GM23338 (cell line): Measurements from ENCODE around the gene DIPK1A. TPM values are rescaled to one million over a fixed set of nuclear protein-coding genes. Genes with fewer than 3 reads are reported as not detected.
A peak's percentile ranks its signal among the peaks of the same experiment; 100 is the strongest.

Experiments used
- ATAC-seq: fragments of 200-7000 bp; cut with Tn5 transposase; 3 replicates; pipeline ENCODE4 v1.9.1; 2020
- DNase-seq: peaks from one replicate; pipeline ENCODE4 v3.0.0-alpha.2; 2015; ENCODE audit warnings: low spot score
- H2AFZ ChIP-seq: fragments of 200-600 bp; sonication (generic); 2 replicates; pipeline ENCODE4 v1.8.0; 2016; ENCODE audit warnings: antibody characterized with exemption, mild to moderate bottlenecking, moderate library complexity
- H3F3A ChIP-seq: fragments of 200-600 bp; sonication (generic); replicated peaks from 2 replicates; pipeline ENCODE4 v1.8.0; 2017; ENCODE audit warnings: antibody characterized with exemption, mixed run types, low read depth
- H3K27ac ChIP-seq: fragments of 200-600 bp; sonication (generic); 2 replicates; pipeline ENCODE4 v1.6.1; 2016; ENCODE audit warnings: low read depth
- H3K27me3 ChIP-seq: fragments of 200-600 bp; sonication (generic); 2 replicates; pipeline ENCODE4 v1.8.0; 2016; ENCODE audit warnings: mild to moderate bottlenecking, mixed run types, moderate library complexity; ENCODE audit not compliant: insufficient read depth
- H3K36me3 ChIP-seq: fragments of 200-600 bp; sonication (generic); 2 replicates; pipeline ENCODE4 v1.8.0; 2016; ENCODE audit warnings: mild to moderate bottlenecking; ENCODE audit not compliant: insufficient read depth
- H3K4me1 ChIP-seq: fragments of 200-600 bp; sonication (generic); 2 replicates; pipeline ENCODE4 v1.8.0; 2016; ENCODE audit warnings: mild to moderate bottlenecking, moderate library complexity; ENCODE audit not compliant: insufficient read depth
- H3K4me2 ChIP-seq: fragments of 200-600 bp; sonication (generic); 2 replicates; pipeline ENCODE4 v1.7.1; 2017; ENCODE audit warnings: mixed run types
- H3K4me3 ChIP-seq: fragments of 200-600 bp; sonication (generic); 2 replicates; pipeline ENCODE4 v1.6.1; 2016; ENCODE audit warnings: mixed run types
- H3K79me2 ChIP-seq: fragments of 200-600 bp; sonication (generic); replicated peaks from 2 replicates; pipeline ENCODE4 v1.8.0; 2017; ENCODE audit warnings: mild to moderate bottlenecking; ENCODE audit not compliant: insufficient read depth
- H3K9me2 ChIP-seq: fragments of 200-600 bp; sonication (generic); 2 replicates; pipeline ENCODE4 v1.8.0; 2017; ENCODE audit not compliant: insufficient read depth
- H4K20me1 ChIP-seq: fragments of 200-600 bp; sonication (generic); replicated peaks from 2 replicates; pipeline ENCODE4 v1.8.0; 2017; ENCODE audit warnings: mild to moderate bottlenecking; ENCODE audit not compliant: insufficient read depth
- H3K27ac Mint-ChIP-seq: 2 replicates; pipeline ENCODE4 v1.8.0; 2020; ENCODE audit warnings: inconsistent platforms, mild to moderate bottlenecking, moderate library complexity, mixed read lengths
- H3K27me3 Mint-ChIP-seq: 3 replicates; pipeline ENCODE4 v1.8.0; 2022; ENCODE audit warnings: low read depth, mild to moderate bottlenecking, moderate library complexity, mixed read lengths, inconsistent platforms; ENCODE audit not compliant: insufficient read depth, poor library complexity
- H3K36me3 Mint-ChIP-seq: 3 replicates; pipeline ENCODE4 v1.8.0; 2021; ENCODE audit warnings: low read depth, mild to moderate bottlenecking, inconsistent platforms, moderate library complexity, mixed read lengths
- H3K4me1 Mint-ChIP-seq: 3 replicates; pipeline ENCODE4 v1.8.0; 2020; ENCODE audit warnings: mild to moderate bottlenecking, inconsistent platforms, mixed read lengths
- H3K4me3 Mint-ChIP-seq: 3 replicates; pipeline ENCODE4 v1.8.0; 2021; ENCODE audit warnings: moderate library complexity, mild to moderate bottlenecking, inconsistent platforms, mixed read lengths
- H3K9me3 Mint-ChIP-seq: 3 replicates; pipeline ENCODE4 v1.8.0; 2020; ENCODE audit warnings: moderate library complexity, mild to moderate bottlenecking, inconsistent platforms, mixed read lengths
- EZH2 ChIP-seq: fragments of 200-600 bp; sonication (generic); IDR thresholded peaks from one replicate; pipeline ENCODE4 v1.8.0; 2017; ENCODE audit warnings: antibody characterized with exemption, mild to moderate bottlenecking, low read depth; ENCODE audit not compliant: unreplicated experiment
- EZH2phosphoT487 ChIP-seq: fragments of 200-600 bp; sonication (generic); IDR thresholded peaks from one replicate; pipeline ENCODE4 v1.8.1; 2018; ENCODE audit warnings: antibody characterized with exemption; ENCODE audit not compliant: unreplicated experiment
- JUNB ChIP-seq: IDR thresholded peaks from one replicate; pipeline ENCODE4 v1.6.1; 2016; ENCODE audit warnings: antibody characterized with exemption; ENCODE audit not compliant: unreplicated experiment
- STAT1 ChIP-seq: IDR thresholded peaks from one replicate; pipeline ENCODE4 v1.6.1; 2016; ENCODE audit warnings: antibody characterized with exemption; ENCODE audit not compliant: unreplicated experiment
- polyA plus RNA-seq: library from polyadenylated mRNA; unstranded; fragments of >200 nt; fragmentation: Nextera tagmentation; extraction: Ambion mirVana; gene quantifications from 2 replicates; pipeline ENCODE4 v1.2.1, GENCODE V29; 2016
- total RNA-seq: library from RNA; depleted of rRNA; stranded (reverse); fragments of >200 nt; shearing (Covaris generic); gene quantifications from 2 replicates; pipeline ENCODE4 v1.2.3, GENCODE V29; 2014
- TF ChIP-seq, protein P1 (sequence below), 2 experiments: fragments of 200-600 bp in 1 of 2; sonication (generic) in 1 of 2; conservative IDR thresholded peaks; 2 replicates each; pipeline versions ENCODE4 v1.5.1 to v1.6.1; 2016 to 2017; ENCODE audit warnings: antibody characterized with exemption in 2 of 2, low read depth in 2 of 2, mild to moderate bottlenecking in 2 of 2, moderate library complexity in 1 of 2
- TF ChIP-seq, protein P2 (sequence below): IDR thresholded peaks from 2 replicates; pipeline ENCODE4 v1.6.1; 2016; ENCODE audit warnings: antibody characterized with exemption
- TF ChIP-seq, protein P3 (sequence below): fragments of 250-450 bp; sonication (Bioruptor Pico); IDR thresholded peaks from 2 replicates; pipeline ENCODE4 v1.5.0; 2020; ENCODE audit warnings: mild to moderate bottlenecking, moderate library complexity

DIPK1A gene
- total and polyA plus RNA-seq, 2 experiments from 2014 or later: 4.8 to 6.1 TPM

DNA sequence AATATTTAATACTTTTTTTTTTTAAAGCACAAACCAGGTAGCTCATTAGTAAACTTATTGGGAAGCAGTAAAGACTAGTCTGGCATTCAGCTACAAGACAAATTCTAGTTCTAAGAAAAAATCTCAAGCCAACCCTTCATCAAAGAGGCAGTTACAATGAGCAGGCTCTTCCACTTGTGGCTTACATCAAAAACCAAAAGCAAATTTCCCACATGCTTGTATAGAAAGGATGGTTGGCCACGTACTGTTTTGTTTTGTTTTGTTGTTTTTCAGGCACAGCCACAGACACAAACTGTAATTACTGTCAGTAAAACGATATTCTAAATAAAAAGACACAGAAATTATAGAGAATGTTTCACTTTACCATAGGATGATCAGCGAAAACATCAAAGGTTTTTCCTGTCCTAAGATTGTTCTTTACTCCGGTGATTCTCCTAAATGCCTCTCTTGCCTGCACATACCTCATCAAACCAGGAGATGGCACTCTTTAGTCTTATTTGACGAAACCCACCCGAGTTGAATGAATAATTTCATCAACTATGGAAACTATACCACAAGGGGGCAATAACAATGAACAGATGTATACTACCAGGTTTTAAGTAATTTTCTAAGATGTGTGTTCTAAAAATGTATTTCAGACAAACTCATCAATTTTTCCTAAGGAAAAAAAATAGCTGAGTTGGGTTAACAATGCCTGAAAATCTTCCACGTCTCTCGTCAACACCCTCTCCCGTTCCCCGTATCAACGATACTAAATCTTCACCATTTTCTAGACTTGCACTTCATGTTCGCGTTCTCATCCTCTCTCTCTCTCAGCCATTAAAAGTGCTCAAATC lies 102.5 kb downstream of the DIPK1A start:
- no peak overlapping the region for H2AFZ ChIP-seq
- no peaks in the 10 kb centered on the region for H3K79me2 ChIP-seq
- no peaks in the 10 kb centered on the region for H3K9me2 ChIP-seq
- no peak overlapping the region for H3K4me3 ChIP-seq
- no peaks in the 10 kb centered on the region for H3F3A ChIP-seq
- Mint-ChIP-seq H3K27ac (no peak overlapping the region), H3K4me1 (0 out of 3 replicates have a peak, but pooled peaks cover 3% of the 10 kb centered on the region), H3K4me3 (no peak overlapping the region), H3K36me3 (no peaks in the 10 kb centered on the region), H3K27me3 (peaks cover 2% of the 10 kb centered on the region), H3K9me3 (no peaks in the 10 kb centered on the region)
- H3K27me3 ChIP-seq: no peaks in the 10 kb centered on the region
- H3K36me3 ChIP-seq: no peaks in the 10 kb centered on the region
- ATAC-seq (peak; percentile 81), DNase-seq (peak; percentile 92)
- H3K4me2 ChIP-seq: no peak overlapping the region
- no peaks in the 10 kb centered on the region for H3K4me1 ChIP-seq
- no peaks in the 10 kb centered on the region for H4K20me1 ChIP-seq
- no peak for TF ChIP-seq JUNB
- TF ChIP-seq, protein P1, sequence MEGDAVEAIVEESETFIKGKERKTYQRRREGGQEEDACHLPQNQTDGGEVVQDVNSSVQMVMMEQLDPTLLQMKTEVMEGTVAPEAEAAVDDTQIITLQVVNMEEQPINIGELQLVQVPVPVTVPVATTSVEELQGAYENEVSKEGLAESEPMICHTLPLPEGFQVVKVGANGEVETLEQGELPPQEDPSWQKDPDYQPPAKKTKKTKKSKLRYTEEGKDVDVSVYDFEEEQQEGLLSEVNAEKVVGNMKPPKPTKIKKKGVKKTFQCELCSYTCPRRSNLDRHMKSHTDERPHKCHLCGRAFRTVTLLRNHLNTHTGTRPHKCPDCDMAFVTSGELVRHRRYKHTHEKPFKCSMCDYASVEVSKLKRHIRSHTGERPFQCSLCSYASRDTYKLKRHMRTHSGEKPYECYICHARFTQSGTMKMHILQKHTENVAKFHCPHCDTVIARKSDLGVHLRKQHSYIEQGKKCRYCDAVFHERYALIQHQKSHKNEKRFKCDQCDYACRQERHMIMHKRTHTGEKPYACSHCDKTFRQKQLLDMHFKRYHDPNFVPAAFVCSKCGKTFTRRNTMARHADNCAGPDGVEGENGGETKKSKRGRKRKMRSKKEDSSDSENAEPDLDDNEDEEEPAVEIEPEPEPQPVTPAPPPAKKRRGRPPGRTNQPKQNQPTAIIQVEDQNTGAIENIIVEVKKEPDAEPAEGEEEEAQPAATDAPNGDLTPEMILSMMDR (conservative IDR thresholded peaks at IDR 0.05; ENCODE audit: low read depth in 2 of 2): peak; percentile 99 to 100
- no peak overlapping the region for H3K27ac ChIP-seq

DNA sequence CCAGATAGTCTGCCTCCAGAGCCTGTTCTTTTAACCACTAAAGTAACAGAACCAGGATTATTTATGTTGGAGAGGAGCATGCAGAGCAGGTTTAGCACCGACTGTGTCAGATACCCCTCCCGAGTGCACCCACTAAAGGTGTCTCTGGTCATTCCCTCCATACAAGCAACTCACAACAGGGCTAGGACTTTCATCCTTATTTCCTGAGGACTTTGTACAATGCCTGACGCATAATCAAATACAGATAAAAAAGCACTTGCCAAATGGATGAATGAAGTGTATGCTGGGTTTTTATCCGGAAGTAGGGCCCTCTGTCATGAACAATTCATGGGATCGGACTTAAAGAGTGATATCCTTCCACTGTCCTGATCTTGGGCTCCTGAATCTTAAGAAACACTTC lies 103.4 kb downstream of the DIPK1A start:
- no peaks in the 10 kb centered on the region for H3K9me3 Mint-ChIP-seq
- ATAC-seq: no peak
- Histone ChIP-seq H2AFZ (no peak overlapping the region), H3K9me2 (no peaks in the 10 kb centered on the region), H3K27ac (no peak overlapping the region), H3K36me3 (no peaks in the 10 kb centered on the region), H3K79me2 (no peaks in the 10 kb centered on the region), H3K4me3 (no peak overlapping the region), H3F3A (no peaks in the 10 kb centered on the region), H3K27me3 (no peaks in the 10 kb centered on the region), H4K20me1 (no peaks in the 10 kb centered on the region), H3K4me2 (no peak overlapping the region), H3K4me1 (no peaks in the 10 kb centered on the region)
- H3K4me1 Mint-ChIP-seq: 0 out of 3 replicates have a peak, but pooled peaks cover 3% of the 10 kb centered on the region
- peaks cover 2% of the 10 kb centered on the region for H3K27me3 Mint-ChIP-seq
- no peak overlapping the region for H3K27ac Mint-ChIP-seq
- no peaks in the 10 kb centered on the region for H3K36me3 Mint-ChIP-seq
- no peak for DNase-seq
- H3K4me3 Mint-ChIP-seq: no peak overlapping the region
- TF ChIP-seq EZH2phosphoT487 (no peak), JUNB (no peak), STAT1 (no peak), EZH2 (no peak)
- TF ChIP-seq, protein P2, sequence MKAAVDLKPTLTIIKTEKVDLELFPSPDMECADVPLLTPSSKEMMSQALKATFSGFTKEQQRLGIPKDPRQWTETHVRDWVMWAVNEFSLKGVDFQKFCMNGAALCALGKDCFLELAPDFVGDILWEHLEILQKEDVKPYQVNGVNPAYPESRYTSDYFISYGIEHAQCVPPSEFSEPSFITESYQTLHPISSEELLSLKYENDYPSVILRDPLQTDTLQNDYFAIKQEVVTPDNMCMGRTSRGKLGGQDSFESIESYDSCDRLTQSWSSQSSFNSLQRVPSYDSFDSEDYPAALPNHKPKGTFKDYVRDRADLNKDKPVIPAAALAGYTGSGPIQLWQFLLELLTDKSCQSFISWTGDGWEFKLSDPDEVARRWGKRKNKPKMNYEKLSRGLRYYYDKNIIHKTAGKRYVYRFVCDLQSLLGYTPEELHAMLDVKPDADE: no peak
- TF ChIP-seq, protein P3, sequence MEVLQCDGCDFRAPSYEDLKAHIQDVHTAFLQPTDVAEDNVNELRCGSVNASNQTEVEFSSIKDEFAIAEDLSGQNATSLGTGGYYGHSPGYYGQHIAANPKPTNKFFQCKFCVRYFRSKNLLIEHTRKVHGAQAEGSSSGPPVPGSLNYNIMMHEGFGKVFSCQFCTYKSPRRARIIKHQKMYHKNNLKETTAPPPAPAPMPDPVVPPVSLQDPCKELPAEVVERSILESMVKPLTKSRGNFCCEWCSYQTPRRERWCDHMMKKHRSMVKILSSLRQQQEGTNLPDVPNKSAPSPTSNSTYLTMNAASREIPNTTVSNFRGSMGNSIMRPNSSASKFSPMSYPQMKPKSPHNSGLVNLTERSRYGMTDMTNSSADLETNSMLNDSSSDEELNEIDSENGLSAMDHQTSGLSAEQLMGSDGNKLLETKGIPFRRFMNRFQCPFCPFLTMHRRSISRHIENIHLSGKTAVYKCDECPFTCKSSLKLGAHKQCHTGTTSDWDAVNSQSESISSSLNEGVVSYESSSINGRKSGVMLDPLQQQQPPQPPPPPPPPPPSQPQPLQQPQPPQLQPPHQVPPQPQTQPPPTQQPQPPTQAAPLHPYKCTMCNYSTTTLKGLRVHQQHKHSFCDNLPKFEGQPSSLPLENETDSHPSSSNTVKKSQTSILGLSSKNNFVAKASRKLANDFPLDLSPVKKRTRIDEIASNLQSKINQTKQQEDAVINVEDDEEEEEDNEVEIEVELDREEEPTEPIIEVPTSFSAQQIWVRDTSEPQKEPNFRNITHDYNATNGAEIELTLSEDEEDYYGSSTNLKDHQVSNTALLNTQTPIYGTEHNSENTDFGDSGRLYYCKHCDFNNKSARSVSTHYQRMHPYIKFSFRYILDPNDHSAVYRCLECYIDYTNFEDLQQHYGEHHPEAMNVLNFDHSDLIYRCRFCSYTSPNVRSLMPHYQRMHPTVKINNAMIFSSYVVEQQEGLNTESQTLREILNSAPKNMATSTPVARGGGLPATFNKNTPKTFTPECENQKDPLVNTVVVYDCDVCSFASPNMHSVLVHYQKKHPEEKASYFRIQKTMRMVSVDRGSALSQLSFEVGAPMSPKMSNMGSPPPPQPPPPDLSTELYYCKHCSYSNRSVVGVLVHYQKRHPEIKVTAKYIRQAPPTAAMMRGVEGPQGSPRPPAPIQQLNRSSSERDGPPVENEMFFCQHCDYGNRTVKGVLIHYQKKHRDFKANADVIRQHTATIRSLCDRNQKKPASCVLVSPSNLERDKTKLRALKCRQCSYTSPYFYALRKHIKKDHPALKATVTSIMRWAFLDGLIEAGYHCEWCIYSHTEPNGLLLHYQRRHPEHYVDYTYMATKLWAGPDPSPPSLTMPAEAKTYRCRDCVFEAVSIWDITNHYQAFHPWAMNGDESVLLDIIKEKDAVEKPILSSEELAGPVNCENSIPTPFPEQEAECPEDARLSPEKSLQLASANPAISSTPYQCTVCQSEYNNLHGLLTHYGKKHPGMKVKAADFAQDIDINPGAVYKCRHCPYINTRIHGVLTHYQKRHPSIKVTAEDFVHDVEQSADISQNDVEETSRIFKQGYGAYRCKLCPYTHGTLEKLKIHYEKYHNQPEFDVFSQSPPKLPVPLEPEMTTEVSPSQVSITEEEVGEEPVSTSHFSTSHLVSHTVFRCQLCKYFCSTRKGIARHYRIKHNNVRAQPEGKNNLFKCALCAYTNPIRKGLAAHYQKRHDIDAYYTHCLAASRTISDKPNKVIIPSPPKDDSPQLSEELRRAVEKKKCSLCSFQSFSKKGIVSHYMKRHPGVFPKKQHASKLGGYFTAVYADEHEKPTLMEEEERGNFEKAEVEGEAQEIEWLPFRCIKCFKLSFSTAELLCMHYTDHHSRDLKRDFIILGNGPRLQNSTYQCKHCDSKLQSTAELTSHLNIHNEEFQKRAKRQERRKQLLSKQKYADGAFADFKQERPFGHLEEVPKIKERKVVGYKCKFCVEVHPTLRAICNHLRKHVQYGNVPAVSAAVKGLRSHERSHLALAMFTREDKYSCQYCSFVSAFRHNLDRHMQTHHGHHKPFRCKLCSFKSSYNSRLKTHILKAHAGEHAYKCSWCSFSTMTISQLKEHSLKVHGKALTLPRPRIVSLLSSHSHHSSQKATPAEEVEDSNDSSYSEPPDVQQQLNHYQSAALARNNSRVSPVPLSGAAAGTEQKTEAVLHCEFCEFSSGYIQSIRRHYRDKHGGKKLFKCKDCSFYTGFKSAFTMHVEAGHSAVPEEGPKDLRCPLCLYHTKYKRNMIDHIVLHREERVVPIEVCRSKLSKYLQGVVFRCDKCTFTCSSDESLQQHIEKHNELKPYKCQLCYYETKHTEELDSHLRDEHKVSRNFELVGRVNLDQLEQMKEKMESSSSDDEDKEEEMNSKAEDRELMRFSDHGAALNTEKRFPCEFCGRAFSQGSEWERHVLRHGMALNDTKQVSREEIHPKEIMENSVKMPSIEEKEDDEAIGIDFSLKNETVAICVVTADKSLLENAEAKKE (CRISPR knock-in tag): no peak
